ENCODE measurements around the gene FLVCR2.

The FLVCR2 gene

GRCh38 chr14:75542588-75543091 is 35.8 kb upstream of the FLVCR2 start:
- peaks cover 0 to 19% (median 13%) of the 10 kb centered on the region in 5 donors for H3K4me1 ChIP-seq (ENCODE audit: control insufficient read depth in 5 of 5, insufficient read depth in 5 of 5, low read length in 5 of 5)

GRCh38 chr14:75543253-75543652 is 35.2 kb upstream of the FLVCR2 start:
- Histone ChIP-seq H3K9me3 (ENCODE audit: control insufficient read depth in 5 of 5, low read length in 5 of 5) (no peaks in the 10 kb centered on the region), H3K36me3 (ENCODE audit: control insufficient read depth in 5 of 5, insufficient read depth in 5 of 5, low read length in 5 of 5) (peaks cover 0 to 7% (median 0%) of the 10 kb centered on the region in 5 donors), H3K27ac (ENCODE audit: low read depth, low read length) (no peak overlapping the region), H3K4me3 (ENCODE audit: low read depth in 1 of 5, low read length in 5 of 5) (peak overlapping the region in 4 of 5 donors; percentile 27 to 50 (median 36)), H3K9ac (ENCODE audit: low read length in 5 of 5) (peak overlapping the region in 4 of 5 donors; percentile 2 to 58 (median 20)), H3K27me3 (ENCODE audit: control insufficient read depth in 5 of 5, insufficient read depth in 4 of 5, low read length in 5 of 5) (no peaks in the 10 kb centered on the region), H3K4me1 (ENCODE audit: control insufficient read depth in 5 of 5, insufficient read depth in 5 of 5, low read length in 5 of 5) (peaks cover 0 to 25% (median 19%) of the 10 kb centered on the region in 5 donors)

More at GRCh38 chr14:75542588-75543091, 35.8 kb upstream of the FLVCR2 start:
- H3K36me3 ChIP-seq (ENCODE audit: control insufficient read depth in 5 of 5, insufficient read depth in 5 of 5, low read length in 5 of 5), result peaks cover 0 to 6% (median 0%) of the 10 kb centered on the region in 5 donors
- H3K4me3 ChIP-seq (ENCODE audit: low read depth in 1 of 5, low read length in 5 of 5), result peak overlapping the region in 4 of 5 donors; percentile 25 to 41 (median 29)
- no peaks in the 10 kb centered on the region for H3K27me3 ChIP-seq (ENCODE audit: control insufficient read depth in 5 of 5, insufficient read depth in 4 of 5, low read length in 5 of 5)
- H3K9ac ChIP-seq (ENCODE audit: low read length in 5 of 5), result peak overlapping the region in 3 of 5 donors; percentile 18 to 58 (median 33)
- H3K9me3 ChIP-seq (ENCODE audit: control insufficient read depth in 5 of 5, low read length in 5 of 5), result no peaks in the 10 kb centered on the region
- peak overlapping the region; percentile 21 for H3K27ac ChIP-seq (ENCODE audit: low read depth, low read length)

GRCh38 chr14:75543786-75544185 is 34.6 kb upstream of the FLVCR2 start:
- Histone ChIP-seq H3K4me1 (ENCODE audit: control insufficient read depth in 5 of 5, insufficient read depth in 5 of 5, low read length in 5 of 5) (peaks cover 0 to 31% (median 24%) of the 10 kb centered on the region in 5 donors), H3K9me3 (ENCODE audit: control insufficient read depth in 5 of 5, low read length in 5 of 5) (no peaks in the 10 kb centered on the region), H3K4me3 (ENCODE audit: low read depth in 1 of 5, low read length in 5 of 5) (no peak overlapping the region), H3K36me3 (ENCODE audit: control insufficient read depth in 5 of 5, insufficient read depth in 5 of 5, low read length in 5 of 5) (peaks cover 0 to 7% (median 0%) of the 10 kb centered on the region in 5 donors), H3K27me3 (ENCODE audit: control insufficient read depth in 5 of 5, insufficient read depth in 4 of 5, low read length in 5 of 5) (no peaks in the 10 kb centered on the region), H3K27ac (ENCODE audit: low read depth, low read length) (no peak overlapping the region), H3K9ac (ENCODE audit: low read length in 5 of 5) (no peak overlapping the region)

GRCh38 chr14:75545907-75546306 is 32.5 kb upstream of the FLVCR2 start:
- Histone ChIP-seq H3K36me3 (ENCODE audit: control insufficient read depth in 5 of 5, insufficient read depth in 5 of 5, low read length in 5 of 5) (peaks cover 0 to 7% (median 0%) of the 10 kb centered on the region in 5 donors), H3K4me1 (ENCODE audit: control insufficient read depth in 5 of 5, insufficient read depth in 5 of 5, low read length in 5 of 5) (peaks cover 0 to 38% (median 28%) of the 10 kb centered on the region in 5 donors), H3K4me3 (ENCODE audit: low read depth in 1 of 5, low read length in 5 of 5) (no peak overlapping the region), H3K9me3 (ENCODE audit: control insufficient read depth in 5 of 5, low read length in 5 of 5) (no peaks in the 10 kb centered on the region), H3K27ac (ENCODE audit: low read depth, low read length) (no peak overlapping the region), H3K9ac (ENCODE audit: low read length in 5 of 5) (no peak overlapping the region), H3K27me3 (ENCODE audit: control insufficient read depth in 5 of 5, insufficient read depth in 4 of 5, low read length in 5 of 5) (no peaks in the 10 kb centered on the region)

GRCh38 chr14:75547552-75548250 is 30.7 kb upstream of the FLVCR2 start:
- Histone ChIP-seq H3K36me3 (ENCODE audit: control insufficient read depth in 5 of 5, insufficient read depth in 5 of 5, low read length in 5 of 5) (peaks cover 0 to 7% (median 0%) of the 10 kb centered on the region in 5 donors), H3K9ac (ENCODE audit: low read length in 5 of 5) (peak overlapping the region in 1 of 5 donors; percentile 28), H3K27ac (ENCODE audit: low read depth, low read length) (no peak overlapping the region), H3K4me3 (ENCODE audit: low read depth in 1 of 5, low read length in 5 of 5) (no peak overlapping the region), H3K9me3 (ENCODE audit: control insufficient read depth in 5 of 5, low read length in 5 of 5) (no peaks in the 10 kb centered on the region), H3K27me3 (ENCODE audit: control insufficient read depth in 5 of 5, insufficient read depth in 4 of 5, low read length in 5 of 5) (no peaks in the 10 kb centered on the region), H3K4me1 (ENCODE audit: control insufficient read depth in 5 of 5, insufficient read depth in 5 of 5, low read length in 5 of 5) (peaks cover 0 to 28% (median 23%) of the 10 kb centered on the region in 5 donors)

GRCh38 chr14:75548544-75548943 is 29.9 kb upstream of the FLVCR2 start:
- Histone ChIP-seq H3K4me1 (ENCODE audit: control insufficient read depth in 5 of 5, insufficient read depth in 5 of 5, low read length in 5 of 5) (peaks cover 0 to 21% (median 17%) of the 10 kb centered on the region in 5 donors), H3K27me3 (ENCODE audit: control insufficient read depth in 5 of 5, insufficient read depth in 4 of 5, low read length in 5 of 5) (no peaks in the 10 kb centered on the region), H3K27ac (ENCODE audit: low read depth, low read length) (no peak overlapping the region), H3K4me3 (ENCODE audit: low read depth in 1 of 5, low read length in 5 of 5) (no peak overlapping the region), H3K9me3 (ENCODE audit: control insufficient read depth in 5 of 5, low read length in 5 of 5) (no peaks in the 10 kb centered on the region), H3K36me3 (ENCODE audit: control insufficient read depth in 5 of 5, insufficient read depth in 5 of 5, low read length in 5 of 5) (peaks cover 0 to 7% (median 0%) of the 10 kb centered on the region in 5 donors), H3K9ac (ENCODE audit: low read length in 5 of 5) (no peak overlapping the region)

- Histone ChIP-seq H3K4me3 (ENCODE audit: low read depth in 1 of 5, low read length in 5 of 5) (no peak overlapping the region), H3K36me3 (ENCODE audit: control insufficient read depth in 5 of 5, insufficient read depth in 5 of 5, low read length in 5 of 5) (peaks cover 0 to 7% (median 0%) of the 10 kb centered on the region in 5 donors), H3K4me1 (ENCODE audit: control insufficient read depth in 5 of 5, insufficient read depth in 5 of 5, low read length in 5 of 5) (peaks cover 0 to 21% (median 17%) of the 10 kb centered on the region in 5 donors), H3K27ac (ENCODE audit: low read depth, low read length) (no peak overlapping the region), H3K9ac (ENCODE audit: low read length in 5 of 5) (no peak overlapping the region), H3K9me3 (ENCODE audit: control insufficient read depth in 5 of 5, low read length in 5 of 5) (no peaks in the 10 kb centered on the region), H3K27me3 (ENCODE audit: control insufficient read depth in 5 of 5, insufficient read depth in 4 of 5, low read length in 5 of 5) (no peaks in the 10 kb centered on the region)
These were observed 29.3 kb upstream of the FLVCR2 start for GRCh38 chr14:75549169-75549568.

GRCh38 chr14:75551021-75551420 is 27.4 kb upstream of the FLVCR2 start:
- H3K36me3 ChIP-seq (ENCODE audit: control insufficient read depth in 5 of 5, insufficient read depth in 5 of 5, low read length in 5 of 5), result peaks cover 0 to 7% (median 0%) of the 10 kb centered on the region in 5 donors
- H3K27me3 ChIP-seq (ENCODE audit: control insufficient read depth in 5 of 5, insufficient read depth in 4 of 5, low read length in 5 of 5), result no peaks in the 10 kb centered on the region
- peaks cover 0 to 21% (median 17%) of the 10 kb centered on the region in 5 donors for H3K4me1 ChIP-seq (ENCODE audit: control insufficient read depth in 5 of 5, insufficient read depth in 5 of 5, low read length in 5 of 5)
- H3K9ac ChIP-seq (ENCODE audit: low read length in 5 of 5), result no peak overlapping the region
- H3K9me3 ChIP-seq (ENCODE audit: control insufficient read depth in 5 of 5, low read length in 5 of 5), result no peaks in the 10 kb centered on the region
- H3K4me3 ChIP-seq (ENCODE audit: low read depth in 1 of 5, low read length in 5 of 5), result no peak overlapping the region
- H3K27ac ChIP-seq (ENCODE audit: low read depth, low read length), result no peak overlapping the region

- no peak overlapping the region for H3K27ac ChIP-seq (ENCODE audit: low read depth, low read length)
These were observed 25.3 kb upstream of the FLVCR2 start for GRCh38 chr14:75553157-75553556.

GRCh38 chr14:75553761-75554364 is 24.6 kb upstream of the FLVCR2 start:
- peaks cover 0 to 7% (median 4%) of the 10 kb centered on the region in 5 donors for H3K4me1 ChIP-seq (ENCODE audit: control insufficient read depth in 5 of 5, insufficient read depth in 5 of 5, low read length in 5 of 5)
- H3K27me3 ChIP-seq (ENCODE audit: control insufficient read depth in 5 of 5, insufficient read depth in 4 of 5, low read length in 5 of 5), result no peaks in the 10 kb centered on the region
- no peak overlapping the region for H3K27ac ChIP-seq (ENCODE audit: low read depth, low read length)
- H3K9me3 ChIP-seq (ENCODE audit: control insufficient read depth in 5 of 5, low read length in 5 of 5), result peaks cover 0 to 5% (median 0%) of the 10 kb centered on the region in 5 donors
- H3K9ac ChIP-seq (ENCODE audit: low read length in 5 of 5), result no peak overlapping the region
- no peak overlapping the region for H3K4me3 ChIP-seq (ENCODE audit: low read depth in 1 of 5, low read length in 5 of 5)
- H3K36me3 ChIP-seq (ENCODE audit: control insufficient read depth in 5 of 5, insufficient read depth in 5 of 5, low read length in 5 of 5), result no peaks in the 10 kb centered on the region

More at GRCh38 chr14:75553157-75553556, 25.3 kb upstream of the FLVCR2 start:
- no peaks in the 10 kb centered on the region for H3K27me3 ChIP-seq (ENCODE audit: control insufficient read depth in 5 of 5, insufficient read depth in 4 of 5, low read length in 5 of 5)
- H3K9me3 ChIP-seq (ENCODE audit: control insufficient read depth in 5 of 5, low read length in 5 of 5), result peaks cover 0 to 5% (median 0%) of the 10 kb centered on the region in 5 donors
- H3K4me1 ChIP-seq (ENCODE audit: control insufficient read depth in 5 of 5, insufficient read depth in 5 of 5, low read length in 5 of 5), result peaks cover 0 to 14% (median 11%) of the 10 kb centered on the region in 5 donors
- H3K4me3 ChIP-seq (ENCODE audit: low read depth in 1 of 5, low read length in 5 of 5), result no peak overlapping the region
- H3K36me3 ChIP-seq (ENCODE audit: control insufficient read depth in 5 of 5, insufficient read depth in 5 of 5, low read length in 5 of 5), result no peaks in the 10 kb centered on the region
- H3K9ac ChIP-seq (ENCODE audit: low read length in 5 of 5), result no peak overlapping the region

All from subcutaneous abdominal adipose tissue (tissue), 5 donors.